AG10803 (cell line): ENCODE results near the gene CACNA2D1.

ENCODE experiments used
- DNase-seq: peaks from one replicate; pipeline ENCODE4 v3.0.0; 2010; ENCODE audit warnings: low read depth
- H3K4me3 ChIP-seq: 2 replicates; pipeline ENCODE4 v1.5.1; 2011; ENCODE audit warnings: mild to moderate bottlenecking, low read length, control low read depth
- CTCF ChIP-seq: conservative IDR thresholded peaks from 2 replicates; pipeline ENCODE4 v1.5.1; 2011; ENCODE audit warnings: mild to moderate bottlenecking, low read length, control low read depth, inconsistent platforms

Gene CACNA2D1

GRCh38 chr7:82156893-82157292, 286.7 kb downstream of the CACNA2D1 start:
- H3K4me3 ChIP-seq, result no peak overlapping the region
- no peak for TF ChIP-seq CTCF
- DNase-seq, result no peak

DNA sequence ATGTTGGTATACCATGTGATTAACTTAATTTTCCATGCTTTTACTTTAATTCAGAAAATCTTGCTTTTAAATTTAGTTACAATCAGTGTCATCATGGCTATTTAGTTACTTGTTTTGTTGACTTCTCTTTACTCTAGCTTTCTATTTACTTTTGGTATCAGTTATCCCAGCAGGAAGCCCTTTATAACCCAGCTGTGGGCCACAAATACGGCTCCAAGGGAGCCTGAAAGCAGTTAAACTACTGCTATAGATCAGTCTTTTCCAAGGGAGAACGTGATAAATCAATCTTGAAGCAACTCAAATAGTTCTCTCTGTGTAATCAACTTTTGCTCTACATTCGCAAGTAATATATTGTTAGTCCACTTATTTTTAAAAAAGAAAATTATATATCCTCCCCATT, 287.4 kb downstream of the CACNA2D1 start:
- DNase-seq, result no peak
- TF ChIP-seq CTCF, result no peak
- no peak overlapping the region for H3K4me3 ChIP-seq

- TF ChIP-seq CTCF, result no peak
- no peak overlapping the region for H3K4me3 ChIP-seq
- DNase-seq, result no peak
Observed at GRCh38 chr7:82154728-82155127, 288.8 kb downstream of the CACNA2D1 start.

DNA sequence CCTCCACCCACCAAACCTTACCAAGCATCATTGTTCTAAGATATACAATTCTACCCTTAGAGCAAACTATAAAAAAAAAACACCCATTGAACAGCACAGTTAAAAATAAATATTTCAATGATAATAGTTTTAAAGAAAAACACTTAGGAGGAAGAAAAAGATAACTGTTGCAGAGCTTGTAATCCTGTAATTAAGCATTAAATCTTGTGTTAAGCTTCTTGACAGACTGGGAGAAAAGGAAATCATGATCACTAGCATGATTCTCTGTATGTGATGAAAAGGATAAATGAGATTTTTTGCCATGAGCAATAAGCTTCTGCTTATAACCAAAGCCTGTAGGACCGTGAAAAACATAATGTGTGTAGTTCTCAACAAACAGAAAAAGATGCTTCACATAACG, 289.8 kb downstream of the CACNA2D1 start:
- no peak for DNase-seq
- H3K4me3 ChIP-seq, result no peak overlapping the region
- no peak for TF ChIP-seq CTCF

DNA sequence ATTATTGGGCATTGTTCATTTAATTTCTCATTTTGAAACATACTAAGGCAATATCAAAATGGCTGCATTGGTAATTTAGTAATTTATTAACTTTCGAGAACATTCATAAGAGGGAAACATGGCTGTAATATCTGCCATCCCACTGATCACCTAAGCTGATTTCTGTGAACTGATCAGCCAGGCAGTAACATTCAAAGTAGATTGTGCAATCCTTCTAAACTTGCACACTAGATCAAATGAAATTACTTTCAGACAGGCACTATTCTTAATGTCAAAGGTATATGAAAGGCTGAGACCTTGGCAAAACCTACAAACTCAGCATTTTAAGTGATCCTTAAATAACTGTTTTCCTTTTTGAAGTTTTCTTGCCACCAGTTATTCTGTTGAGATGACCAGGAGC, 290.7 kb downstream of the CACNA2D1 start:
- no peak for DNase-seq
- no peak for TF ChIP-seq CTCF

DNA sequence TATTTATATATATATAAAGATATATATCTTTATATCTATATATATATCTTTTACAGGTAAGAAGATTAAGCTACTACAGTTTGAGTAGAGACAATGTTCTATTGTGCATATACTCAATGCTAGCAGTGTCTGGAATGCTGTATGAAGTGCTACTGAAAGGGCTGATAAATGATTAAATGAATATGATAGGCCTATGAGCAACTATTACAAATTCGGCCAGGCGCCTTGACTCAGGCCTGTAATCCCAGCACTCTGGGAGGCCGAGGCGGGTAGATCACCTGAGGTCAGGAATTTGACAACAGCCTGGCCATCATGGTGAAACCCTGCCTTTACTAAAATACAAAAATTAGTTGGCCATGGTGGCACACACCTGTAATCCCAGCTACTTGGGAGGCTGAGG, 297.1 kb downstream of the CACNA2D1 start:
- DNase-seq, result no peak
- no peak for TF ChIP-seq CTCF
- H3K4me3 ChIP-seq, result no peak overlapping the region

More for the DNA sequence above, 290.7 kb downstream of the CACNA2D1 start:
- no peak overlapping the region for H3K4me3 ChIP-seq

DNA sequence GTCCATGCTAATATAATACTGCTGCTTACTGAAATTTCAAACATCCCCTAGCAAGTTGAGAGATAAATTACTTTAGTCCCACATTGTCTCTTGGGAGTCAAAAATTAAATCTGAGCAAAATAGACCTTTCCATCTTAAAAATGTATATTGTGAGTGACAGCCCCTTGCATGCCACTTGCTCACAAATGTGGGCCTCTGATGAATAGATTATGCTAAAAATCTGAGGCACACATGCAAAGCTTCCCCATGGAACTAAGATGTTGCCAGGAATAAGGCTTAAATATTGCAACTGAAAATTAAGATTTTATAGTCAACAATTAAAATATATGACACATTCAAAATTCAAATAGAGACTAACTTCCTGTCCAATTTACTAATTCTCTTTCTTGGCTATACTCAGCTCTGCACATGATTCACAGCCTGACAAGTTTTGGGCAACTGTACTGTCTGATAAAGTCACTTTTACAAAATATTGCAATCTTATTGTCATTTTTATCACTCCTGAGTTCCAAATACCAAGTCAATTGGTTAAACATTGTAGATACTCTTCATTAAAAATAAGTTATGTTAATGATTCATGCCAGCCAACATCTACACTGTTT, 301.2 kb downstream of the CACNA2D1 start:
- no peak overlapping the region for H3K4me3 ChIP-seq
- DNase-seq, result no peak
- no peak for TF ChIP-seq CTCF
